ENCODE results near the gene NDUFA13.

GRCh38 chr19:19530889-19531288 lies 14.9 kb downstream of the NDUFA13 start:
- TF ChIP-seq POLR2A (IDR thresholded peaks at IDR 0.05), result no peak
- TF ChIP-seq, protein P1, sequence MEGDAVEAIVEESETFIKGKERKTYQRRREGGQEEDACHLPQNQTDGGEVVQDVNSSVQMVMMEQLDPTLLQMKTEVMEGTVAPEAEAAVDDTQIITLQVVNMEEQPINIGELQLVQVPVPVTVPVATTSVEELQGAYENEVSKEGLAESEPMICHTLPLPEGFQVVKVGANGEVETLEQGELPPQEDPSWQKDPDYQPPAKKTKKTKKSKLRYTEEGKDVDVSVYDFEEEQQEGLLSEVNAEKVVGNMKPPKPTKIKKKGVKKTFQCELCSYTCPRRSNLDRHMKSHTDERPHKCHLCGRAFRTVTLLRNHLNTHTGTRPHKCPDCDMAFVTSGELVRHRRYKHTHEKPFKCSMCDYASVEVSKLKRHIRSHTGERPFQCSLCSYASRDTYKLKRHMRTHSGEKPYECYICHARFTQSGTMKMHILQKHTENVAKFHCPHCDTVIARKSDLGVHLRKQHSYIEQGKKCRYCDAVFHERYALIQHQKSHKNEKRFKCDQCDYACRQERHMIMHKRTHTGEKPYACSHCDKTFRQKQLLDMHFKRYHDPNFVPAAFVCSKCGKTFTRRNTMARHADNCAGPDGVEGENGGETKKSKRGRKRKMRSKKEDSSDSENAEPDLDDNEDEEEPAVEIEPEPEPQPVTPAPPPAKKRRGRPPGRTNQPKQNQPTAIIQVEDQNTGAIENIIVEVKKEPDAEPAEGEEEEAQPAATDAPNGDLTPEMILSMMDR (IDR thresholded peaks at IDR 0.05), result no peak
